Dermis blood vessel endothelial cell (primary cell): ENCODE results near the gene CABP1. TPM values are rescaled to one million over a fixed set of nuclear protein-coding genes. Genes with fewer than 3 reads are reported as not detected.
"Not testable (repeated sequence)": the region's sequence is repeated elsewhere in the genome, so short reads cannot be mapped to it uniquely, and the experiment has no call there.

Experiments
- DNase-seq: peaks from one replicate; pipeline ENCODE4 v3.0.0; 2010
- total RNA-seq: library from RNA; depleted of rRNA; stranded (reverse); fragments of >200 nt; gene quantifications from 2 replicates; pipeline ENCODE4 v1.2.3, GENCODE V29; 2014

CABP1 gene
- total RNA-seq, 1 donor from 2014 or later = 0.17 TPM

DNA sequence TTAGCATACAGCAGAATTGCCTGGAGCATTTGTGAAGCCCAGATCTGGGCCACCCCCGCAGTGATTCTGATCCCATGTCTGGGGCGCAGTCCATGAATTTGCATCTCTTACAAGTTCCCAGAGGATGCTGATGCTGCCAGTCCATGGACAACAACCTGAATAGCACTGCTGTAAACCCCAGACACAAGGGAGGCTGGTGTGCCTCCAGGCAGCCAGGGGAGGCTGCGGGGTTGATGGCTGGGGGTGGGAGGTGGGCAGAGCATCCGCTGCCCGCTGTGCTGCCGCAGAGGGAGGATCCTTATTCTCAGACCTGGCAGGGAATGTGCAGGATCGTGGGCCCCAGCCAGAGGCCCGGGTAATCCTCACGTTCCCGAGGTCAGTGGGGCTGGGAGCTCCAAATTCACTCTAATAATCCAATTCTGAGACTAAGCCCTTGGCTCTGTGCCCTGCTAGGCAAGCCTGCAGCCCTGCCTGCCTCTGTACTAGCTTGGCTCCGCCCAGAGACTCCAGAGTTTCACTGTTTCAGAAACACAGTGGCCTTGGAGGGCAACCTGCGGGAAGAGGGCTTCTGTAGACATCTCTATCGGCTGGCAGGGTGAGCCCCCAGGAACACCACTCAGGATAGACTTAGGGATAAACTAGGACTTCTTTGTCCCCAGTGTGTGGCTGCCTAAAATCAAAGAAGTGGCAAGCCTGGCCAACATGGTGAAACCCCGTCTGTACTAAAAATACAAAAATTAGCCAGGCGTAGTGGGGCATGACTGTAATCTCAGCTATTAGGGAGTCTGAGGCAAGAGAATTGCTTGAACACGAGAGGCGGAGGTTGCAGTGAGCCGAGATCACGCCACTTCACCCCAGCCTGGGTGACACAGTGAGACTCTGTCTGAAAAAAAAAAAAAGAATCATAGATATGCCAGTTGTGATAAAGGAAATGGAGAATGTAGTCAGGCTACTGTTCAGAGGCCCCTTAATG, 28.7 kb downstream of the CABP1 start:
- no peak for DNase-seq

DNA sequence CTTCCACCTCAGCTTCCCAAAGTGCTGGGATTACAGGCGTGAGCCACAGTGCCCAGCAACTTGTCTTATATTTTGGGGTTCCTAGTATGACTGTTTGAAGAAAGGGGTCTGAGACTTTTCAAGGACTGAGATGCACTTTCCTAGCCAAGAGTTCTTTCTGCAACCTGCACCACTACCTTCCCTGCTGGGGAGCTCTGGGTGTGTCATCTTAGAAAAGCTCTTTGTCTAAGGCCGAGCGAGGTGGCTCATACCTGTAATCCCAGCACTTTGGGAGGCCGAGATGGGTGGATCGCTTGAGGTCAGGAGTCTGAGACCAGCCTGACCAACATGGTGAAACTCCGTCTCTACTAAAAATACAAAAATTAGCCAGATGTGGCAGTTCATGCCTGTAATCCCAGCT, 29.8 kb downstream of the CABP1 start:
- DNase-seq = not testable (repeated sequence)

DNA sequence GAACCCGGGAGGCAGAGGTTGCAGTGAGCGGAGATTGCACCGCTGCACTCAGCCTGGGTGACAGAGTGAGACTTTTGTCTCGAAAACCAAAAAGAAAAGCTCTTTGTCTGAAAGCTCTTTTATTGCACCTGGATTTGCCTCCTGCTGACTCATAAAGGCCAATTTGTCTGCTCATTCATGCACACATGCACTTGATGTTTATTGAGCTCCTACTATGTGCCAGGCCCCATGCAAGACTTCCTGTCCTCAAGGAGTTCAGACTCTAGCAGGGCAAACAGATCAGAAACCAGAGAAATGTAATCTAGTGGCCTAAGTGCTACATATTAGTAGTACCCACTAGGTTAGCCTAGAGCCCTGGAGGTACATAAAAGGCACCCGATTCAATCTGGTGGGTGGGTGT, 30.2 kb downstream of the CABP1 start:
- DNase-seq = no peak

DNA sequence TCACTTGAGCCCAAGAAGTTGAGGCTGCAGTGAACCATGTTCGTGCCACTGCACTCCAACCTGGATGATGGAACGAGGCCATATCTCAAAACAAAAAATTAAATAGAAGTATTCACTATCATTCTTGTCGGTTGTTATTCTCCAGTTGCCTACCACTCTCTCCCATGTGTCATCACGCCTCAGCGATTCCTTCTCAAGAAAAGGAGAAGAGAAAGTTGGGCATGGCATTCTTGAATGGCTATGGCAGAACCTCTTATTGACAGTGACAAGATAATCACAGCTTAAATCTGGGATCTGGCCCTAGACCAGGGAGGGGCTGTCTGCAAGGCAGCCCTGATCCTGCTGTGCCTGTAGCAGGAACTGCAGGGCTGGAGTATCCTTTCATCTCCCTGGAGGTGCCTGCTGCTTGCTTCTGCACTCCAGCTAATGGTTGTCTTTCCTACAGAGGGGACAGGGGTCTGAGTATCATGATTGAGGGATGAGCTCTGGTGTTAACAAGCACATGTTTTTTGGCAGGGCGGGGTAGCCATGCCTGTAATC, 33.7 kb downstream of the CABP1 start:
- no peak for DNase-seq

DNA sequence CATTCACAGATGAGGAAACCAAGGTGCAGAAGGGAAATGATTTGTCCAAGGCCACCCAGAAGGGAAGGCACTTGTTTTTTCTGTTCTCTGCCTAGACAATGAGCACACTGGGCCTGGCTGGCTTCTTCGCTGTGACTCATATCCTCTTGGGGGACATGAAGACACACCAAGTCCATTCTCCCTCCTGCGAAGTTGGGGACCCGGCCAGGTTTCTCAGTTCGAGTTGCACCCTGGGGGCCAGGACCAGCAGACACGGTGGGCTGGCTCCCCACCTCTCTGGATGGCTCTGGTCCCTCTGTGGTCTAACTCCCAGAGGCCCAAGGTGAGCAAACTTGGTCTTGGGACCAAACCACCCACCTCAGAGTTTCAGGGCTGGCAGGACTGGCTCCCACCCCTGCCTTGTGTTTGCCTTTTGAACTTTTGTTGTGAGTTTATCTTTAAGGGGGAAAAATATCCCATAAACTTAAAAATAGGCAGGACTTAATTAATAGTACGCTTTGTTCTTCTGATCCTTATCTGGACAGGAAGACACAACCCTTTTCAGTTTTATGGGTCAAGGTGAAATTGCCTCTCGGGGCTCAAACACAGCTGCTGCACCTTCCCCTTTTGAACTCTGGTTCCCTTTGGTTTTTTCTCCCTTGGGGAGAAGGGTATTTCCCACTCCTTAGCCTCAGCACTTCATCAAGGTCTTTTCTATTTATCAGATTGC, 37.5 kb downstream of the CABP1 start:
- peak; percentile 87 for DNase-seq

DNA sequence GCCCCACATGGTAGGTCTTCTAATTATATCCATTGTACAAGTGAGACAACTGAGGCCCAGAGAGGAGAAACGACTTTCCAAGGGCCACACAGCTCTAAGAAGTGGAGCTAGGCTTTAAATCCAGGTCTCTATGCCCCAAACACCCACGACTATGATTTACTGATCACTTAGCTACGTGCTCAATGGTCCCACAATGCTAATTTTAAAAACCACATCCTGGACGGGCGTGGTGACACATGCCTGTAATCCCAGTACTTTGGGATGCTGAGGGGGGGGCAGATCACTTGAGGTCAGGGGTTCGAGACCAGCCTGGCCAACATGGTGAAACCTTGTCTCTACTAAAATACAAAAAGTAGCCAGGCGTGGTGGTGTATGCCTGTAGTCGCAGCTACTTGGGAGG, 38.1 kb downstream of the CABP1 start:
- no peak for DNase-seq

DNA sequence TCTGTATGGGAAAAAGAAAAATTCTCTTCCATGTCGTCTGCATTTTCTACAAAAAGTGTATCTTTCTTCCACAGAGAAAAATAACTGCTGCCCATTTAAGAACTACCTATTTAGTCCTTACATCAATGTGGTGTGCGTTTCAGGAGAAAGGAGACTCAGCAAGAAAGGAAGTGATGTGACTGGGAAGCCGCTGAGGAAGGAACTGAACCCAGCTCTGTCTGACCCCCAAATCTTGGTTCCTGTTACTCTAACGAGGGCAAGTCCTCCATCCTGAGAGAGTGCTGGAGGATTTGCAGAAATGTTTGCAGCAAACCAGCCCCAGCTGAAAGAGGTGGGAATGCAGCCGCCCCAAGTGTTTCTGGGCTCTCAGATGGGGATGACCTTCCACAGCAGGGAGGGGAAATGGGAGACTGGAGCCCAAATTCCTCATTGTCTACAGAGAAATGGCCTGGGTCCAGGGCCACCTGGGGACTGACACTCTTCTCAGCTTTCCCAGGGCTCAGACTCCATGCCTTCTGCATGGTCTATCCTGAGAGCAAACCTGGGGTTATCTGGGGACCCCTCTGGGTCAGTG, 39.8 kb downstream of the CABP1 start:
- peak; percentile 29 for DNase-seq

DNA sequence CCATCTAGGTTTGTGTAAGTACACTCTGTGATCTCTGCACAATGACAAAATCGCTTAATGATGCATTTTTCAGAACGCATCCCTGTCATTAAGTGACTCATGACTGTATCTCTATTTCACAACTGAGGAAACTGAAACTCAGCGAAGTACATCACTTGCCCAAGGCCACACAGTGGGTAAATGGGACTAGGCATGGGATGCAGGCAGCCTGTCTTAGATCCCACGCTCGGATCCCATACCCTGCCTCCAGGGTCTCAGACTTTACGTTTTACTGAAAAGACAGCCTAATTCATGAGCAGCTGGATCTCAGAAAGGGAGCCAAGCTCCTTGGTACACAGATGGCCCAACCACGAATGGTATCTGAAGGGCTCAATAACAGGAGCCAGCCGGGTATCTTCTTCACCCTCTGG, 44.1 kb downstream of the CABP1 start:
- no peak for DNase-seq

DNA sequence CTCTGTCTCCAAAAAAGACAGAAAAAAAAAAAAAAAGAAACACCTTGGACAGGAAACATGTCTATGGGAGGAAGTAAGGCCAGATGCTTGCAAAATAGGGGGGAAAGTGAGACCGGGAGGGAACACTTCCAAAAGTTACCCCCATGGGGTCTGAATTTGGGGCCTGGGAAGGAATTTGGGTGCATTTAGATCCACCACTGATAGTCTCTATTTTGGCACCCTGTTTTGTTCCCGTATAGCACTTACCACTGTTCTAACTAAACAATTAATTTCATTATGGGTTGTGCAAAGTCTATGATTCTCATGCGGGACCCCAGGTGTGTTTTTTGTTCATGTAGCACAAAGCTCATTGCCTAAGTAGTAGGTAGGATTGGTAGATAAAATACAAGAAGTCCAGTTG, 45.1 kb downstream of the CABP1 start:
- DNase-seq = no peak

DNA sequence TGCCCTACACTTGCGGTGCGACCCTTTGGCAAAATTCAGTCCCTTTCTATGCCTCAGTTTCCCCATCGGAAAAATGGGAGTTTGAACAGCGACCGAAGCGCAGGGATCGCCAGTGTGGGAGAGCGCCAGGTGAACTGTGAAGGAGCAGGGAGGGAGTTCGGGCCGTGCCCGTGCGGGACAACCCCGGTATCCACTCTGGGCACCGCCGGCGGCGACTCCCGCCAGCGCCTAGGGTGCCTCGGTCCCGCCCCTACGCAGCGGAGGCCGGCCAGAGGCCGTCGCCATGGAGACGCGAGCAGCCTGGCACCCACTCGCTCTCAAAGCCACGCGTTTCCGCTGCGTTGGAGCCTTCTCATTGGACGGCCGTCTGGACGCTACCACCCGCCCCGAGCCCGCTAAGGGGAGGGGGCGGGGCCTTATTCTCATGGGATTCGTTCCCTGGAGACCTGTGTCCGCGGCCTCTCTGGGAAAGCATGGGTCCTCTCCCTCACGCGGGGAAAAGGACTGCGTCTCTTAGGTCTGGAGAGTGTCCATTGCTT, 45.8 kb downstream of the CABP1 start:
- peak; percentile 98 for DNase-seq

DNA sequence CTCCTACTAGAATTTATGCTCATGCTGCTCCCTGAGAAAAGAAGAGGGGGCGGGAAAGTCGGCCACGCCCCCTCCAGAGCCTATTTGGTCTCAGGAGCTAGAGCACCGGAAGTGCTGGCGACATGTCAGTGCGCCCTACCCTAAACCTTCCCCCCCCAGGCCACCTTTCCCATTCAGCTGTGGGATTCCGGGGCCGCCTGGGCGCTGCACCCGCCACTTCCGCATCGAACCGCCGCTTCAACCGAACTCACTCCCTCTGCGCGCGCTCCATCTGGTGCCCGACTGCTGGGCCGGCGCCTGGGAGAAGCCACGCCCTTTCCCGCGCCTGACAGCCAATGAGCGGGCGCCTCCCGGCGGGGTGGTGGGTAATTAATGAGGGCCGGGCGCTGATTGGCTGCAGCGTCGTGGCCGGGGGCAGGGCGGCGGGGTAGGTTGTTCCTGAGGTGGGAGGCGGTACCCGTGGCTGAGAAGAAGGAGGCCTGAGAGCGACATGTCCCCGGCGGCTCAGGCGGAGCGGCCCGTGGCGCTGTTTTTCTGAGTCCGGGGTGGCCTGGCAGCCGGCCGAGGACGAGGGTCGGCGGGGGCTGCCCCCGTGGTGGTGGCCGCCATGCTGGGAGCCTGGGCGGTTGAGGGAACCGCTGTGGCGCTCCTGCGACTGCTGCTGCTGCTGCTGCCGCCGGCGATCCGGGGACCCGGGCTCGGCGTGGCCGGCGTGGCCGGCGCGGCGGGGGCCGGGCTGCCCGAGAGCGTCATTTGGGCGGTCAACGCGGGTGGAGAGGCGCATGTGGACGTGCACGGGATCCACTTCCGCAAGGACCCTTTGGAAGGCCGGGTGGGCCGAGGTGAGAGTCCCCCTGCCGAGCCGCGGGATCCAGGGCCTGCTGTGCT, 46.5 kb downstream of the CABP1 start, which contains the start of gene MLEC:
Gene MLEC, plus strand, starts transcription at position 460 of the 888 bp plus-strand sequence. Its CDS starts 148 bp downstream, at position 608.
- peak; percentile 98 for DNase-seq

DNA sequence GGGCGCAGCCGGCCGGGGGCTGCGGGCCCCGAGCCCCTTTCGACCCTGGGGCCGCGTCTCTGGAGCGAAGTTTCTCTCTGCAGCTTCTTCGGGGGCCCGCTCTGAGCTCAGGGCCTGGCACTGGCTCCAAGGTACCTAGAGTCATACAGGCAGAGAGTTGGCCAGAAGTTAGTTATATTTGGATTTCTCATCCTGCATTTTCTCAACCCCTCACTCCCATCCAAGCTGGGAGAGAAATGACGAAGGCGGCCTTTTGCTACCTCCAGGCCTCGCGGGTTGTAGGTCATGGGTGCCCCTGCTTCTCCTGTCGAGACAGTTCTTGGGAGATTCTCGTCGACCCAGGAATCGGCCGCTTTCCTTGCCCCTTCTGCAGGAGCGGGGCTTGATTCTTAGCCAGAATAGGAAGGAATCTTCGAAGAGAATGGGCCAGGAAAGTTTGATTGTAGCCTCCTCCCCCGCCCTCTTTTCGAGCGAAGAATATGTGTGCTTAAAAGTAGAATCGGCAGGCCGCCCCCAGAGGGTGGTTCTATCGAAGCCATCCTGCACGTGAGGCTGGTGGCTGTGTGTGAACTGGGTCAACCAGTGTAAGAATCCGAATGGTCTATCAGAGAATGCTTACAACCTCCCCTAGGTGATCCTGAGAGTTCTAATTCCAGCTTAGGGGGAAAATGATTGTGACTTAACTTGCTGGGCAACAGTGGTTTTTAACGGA, 47.3 kb downstream of the CABP1 start:
- DNase-seq = peak; percentile 56

DNA sequence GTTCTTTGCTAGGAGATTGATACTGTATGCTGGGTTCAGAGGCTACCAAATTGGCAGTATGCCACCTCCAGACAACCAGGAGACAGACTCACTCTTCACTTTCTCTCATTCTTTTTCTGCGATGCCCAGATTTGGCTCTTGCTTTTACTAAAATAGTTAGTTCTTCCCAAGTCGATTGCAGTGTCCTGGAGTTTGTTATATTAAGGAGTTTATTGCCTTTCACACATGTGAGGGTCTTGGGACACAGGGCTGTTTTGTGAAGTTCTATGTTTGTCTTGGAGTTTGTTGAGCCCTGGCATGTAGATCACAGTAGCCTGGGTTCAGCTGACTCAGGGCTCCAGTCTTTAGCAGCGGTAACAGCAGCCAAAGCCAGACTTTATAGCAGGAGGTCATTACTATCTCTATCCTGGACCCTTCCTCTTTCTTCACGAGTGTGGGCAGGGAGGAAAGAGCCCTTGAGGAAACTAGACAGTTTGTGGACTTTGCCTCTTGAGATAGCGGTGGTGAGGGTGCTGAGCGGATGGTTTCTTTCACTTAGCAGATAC, 48.2 kb downstream of the CABP1 start:
- DNase-seq = peak; percentile 42

DNA sequence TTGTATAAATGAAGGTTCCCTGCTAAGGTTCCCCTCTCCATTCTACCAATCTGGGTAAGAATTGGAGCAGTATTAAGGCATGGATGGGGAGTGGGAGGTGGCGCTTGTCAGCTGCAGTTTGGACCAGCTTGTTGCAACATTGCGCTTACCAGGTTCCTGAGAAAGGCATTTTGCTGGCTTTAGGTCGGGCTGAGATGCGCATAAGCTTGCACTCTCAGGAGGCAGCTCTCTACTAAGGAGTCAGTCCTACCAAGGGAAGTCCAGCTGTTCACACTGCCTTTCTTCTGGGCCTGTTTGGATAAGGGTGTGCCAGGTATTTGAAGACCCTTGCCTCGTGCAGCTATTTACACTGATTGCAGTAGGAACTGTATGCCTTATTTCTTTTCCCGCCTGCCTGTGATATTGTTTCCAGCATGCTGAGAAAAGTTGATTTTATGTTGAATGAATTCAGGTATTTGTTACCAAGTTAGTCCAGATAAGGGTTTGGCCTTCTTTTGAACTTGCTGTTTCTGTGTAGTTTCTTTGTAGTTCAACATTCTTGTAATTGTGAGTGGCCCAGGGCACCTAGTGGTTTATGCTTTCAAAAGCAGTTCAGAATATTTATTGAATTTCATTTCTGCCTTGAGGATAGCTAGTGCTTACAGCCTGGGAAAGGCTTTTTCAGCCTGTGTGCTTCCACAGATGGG, 49.1 kb downstream of the CABP1 start:
- DNase-seq = no peak

DNA sequence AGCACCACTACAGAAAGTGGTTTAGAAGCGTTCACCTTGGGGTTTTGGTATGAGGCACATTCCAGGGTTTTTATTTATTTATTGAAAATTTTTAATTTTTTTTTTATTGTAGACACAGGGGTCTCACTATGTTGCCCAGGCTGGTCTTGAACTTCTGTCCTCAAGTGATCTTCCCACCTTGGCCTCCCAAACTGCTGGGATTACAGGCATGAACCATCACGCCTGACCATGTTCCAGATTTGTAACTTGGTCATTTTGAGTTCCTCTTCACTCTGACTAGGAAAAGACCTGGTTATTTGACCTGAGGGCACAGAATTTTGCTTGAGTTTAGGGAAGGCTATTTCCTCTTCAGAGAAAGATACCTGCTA, 49.6 kb downstream of the CABP1 start:
- DNase-seq = no peak

DNA sequence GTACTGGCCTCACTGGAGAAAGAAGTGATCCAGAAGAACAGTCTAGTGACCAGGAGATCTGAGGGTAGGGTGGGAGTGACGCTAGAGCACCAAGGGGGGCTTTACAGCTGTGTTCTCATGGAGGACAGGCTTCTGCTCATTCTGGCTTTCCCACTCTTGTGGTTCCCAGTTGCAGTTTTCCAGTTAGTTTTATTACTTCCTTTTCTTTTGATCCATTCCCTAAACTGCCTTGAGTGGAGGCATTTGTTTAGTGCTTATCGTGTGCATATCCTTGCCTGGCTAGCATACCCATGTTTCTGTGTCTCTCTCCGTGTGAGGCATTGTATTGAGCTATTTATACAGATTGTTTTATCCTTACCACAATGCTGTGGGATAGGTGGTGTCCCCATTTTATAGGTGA, 50.6 kb downstream of the CABP1 start:
- no peak for DNase-seq

DNA sequence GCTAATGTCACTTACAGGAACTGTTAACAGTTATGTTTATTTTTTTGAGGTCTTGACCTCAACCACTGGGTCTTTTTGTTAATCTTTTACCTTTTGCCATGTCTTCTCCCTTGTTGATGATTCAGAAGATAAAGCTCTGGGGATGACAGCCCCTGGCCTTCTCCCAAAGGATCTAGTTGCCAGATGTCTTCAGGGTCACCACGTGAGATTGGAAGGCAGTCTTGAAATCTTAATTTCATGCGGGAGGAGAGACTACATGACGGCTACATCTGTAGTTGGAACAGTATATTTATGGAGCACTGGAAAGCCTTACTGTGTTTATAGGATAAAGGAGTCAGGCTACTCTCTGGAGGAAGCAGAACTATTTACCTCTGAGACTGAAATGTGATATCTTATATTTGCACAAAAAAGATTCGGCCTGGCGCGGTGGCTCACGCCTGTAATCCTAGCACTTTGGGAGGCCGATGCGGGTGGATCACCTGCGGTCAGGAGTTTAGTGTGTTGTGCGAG, 52.2 kb downstream of the CABP1 start:
- no peak for DNase-seq

DNA sequence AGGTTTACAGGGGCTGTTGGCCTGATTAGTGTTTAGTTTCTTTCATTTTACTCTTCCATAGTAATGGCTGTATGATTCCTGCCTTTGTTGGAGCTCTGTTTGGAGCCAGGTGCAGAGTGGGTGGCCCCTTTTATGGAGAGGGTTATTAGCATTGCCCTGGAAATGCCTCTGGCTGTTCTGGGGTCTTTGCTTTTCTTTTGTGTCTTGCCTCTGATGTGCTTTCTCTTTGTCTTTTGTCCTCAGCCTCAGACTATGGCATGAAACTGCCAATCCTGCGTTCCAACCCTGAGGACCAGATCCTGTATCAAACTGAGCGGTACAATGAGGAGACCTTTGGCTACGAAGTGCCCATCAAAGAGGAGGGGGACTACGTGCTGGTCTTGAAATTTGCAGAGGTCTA, 53.4 kb downstream of the CABP1 start:
- DNase-seq = no peak

DNA sequence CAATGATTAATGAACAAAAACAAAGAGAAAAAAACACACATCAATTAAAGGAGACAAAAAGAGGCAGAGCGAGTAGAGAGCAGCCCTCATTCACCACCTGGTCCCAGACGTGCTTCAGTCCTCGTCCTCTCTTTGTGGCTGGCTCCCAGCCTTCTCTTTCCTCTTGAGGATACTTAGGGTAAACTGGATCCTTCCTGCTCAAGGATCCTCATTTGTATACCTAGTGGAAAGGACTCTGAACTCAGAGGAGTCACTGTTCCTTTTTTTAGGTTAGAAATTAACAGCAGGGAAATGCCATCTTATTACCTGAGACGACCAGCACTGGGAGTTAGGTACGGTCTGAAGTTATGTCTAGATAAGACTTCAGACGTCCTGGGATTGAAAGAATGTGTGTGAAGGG, 56.2 kb downstream of the CABP1 start:
- DNase-seq = no peak

DNA sequence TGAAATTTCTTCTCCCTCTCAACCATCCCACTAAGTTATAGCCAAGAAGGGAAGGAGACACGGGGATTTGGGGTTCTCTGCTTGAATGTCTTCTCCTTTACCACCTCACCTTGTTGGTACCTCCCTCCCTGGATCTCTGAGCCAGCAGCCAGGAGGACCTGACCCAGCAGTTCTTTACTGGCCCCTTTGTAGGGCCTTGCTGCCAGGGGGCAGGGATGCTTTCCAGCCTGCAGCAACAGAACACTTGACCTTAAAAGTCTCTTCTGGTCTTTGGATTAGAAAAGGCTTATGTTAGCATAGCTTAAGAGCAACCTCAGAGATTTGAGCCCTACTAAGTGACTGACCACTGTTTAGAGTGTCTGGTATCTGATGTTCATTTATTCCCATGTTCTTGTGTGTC, 56.9 kb downstream of the CABP1 start:
- no peak for DNase-seq
